ENCODE measurements around the gene HS3ST3B1. TPM values are rescaled to one million over a fixed set of nuclear protein-coding genes. Genes with fewer than 3 reads are reported as not detected.

The HS3ST3B1 gene
- total RNA-seq, 1 experiment from 2014 or later, result 0.59 TPM

DNA sequence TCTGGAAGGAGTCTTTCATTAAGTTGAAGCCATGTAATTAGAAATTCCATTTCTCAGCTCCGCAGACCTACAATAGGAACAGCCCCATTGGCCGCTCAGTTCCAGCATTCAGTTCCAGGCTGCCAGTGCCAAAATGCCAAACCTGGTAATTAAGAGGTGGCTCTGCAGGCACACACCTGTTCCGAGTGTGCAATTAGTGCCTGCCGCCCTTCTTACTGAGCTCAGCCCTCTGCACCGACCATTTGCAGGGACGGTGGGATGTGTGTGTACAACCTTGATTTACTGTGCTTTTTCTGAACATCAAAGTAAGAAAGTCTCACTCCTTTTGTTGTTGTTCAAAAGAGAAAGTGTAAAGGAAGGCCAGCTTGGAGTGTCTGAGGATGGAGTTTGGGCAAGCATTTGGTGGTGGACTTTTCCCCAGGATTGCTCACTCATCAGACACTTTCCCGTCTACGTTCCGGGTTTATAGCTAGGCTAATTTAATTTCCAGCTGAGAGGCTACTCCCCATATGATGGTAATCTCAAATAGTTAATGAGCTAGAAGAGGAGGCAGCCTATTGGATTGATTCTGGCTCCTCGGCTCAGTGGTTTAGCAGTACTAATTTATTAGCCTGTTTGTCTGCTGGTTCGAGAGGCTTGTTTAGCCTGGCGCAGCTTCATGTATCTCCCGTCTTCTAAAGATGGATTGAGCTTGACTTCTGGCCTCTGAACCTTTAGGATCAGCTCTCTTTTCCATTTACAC lies 20.0 kb downstream of the HS3ST3B1 start:
- CTCF ChIA-PET, result no interaction called here
- POLR2A ChIA-PET, result no interaction called here
- Histone ChIP-seq H3K4me1 (ENCODE audit: control insufficient read depth, insufficient read depth, low read length) (no peaks in the 10 kb centered on the region; the same call in 1 of the 2 replicates), H3K27me3 (ENCODE audit: control insufficient read depth, insufficient read depth, low read length) (no peaks in the 10 kb centered on the region; the same call in 1 of the 2 replicates), H3K27ac (ENCODE audit: low read length) (no peak overlapping the region), H3K9me3 (ENCODE audit: control insufficient read depth, insufficient read depth, low read depth, low read length) (no peaks in the 10 kb centered on the region), H3K36me3 (ENCODE audit: control insufficient read depth, insufficient read depth, low read length) (no peaks in the 10 kb centered on the region), H3K4me3 (ENCODE audit: low read depth in 2 of 2, low read length in 2 of 2) (no peak overlapping the region)
- no peak for TF ChIP-seq POLR2AphosphoS5 (IDR thresholded peaks at IDR 0.05; ENCODE audit: low read depth, low read length)
- TF ChIP-seq TCF7L2 (IDR thresholded peaks at IDR 0.05; ENCODE audit: low read depth, low read length), result no peak
- TF ChIP-seq, protein P1, sequence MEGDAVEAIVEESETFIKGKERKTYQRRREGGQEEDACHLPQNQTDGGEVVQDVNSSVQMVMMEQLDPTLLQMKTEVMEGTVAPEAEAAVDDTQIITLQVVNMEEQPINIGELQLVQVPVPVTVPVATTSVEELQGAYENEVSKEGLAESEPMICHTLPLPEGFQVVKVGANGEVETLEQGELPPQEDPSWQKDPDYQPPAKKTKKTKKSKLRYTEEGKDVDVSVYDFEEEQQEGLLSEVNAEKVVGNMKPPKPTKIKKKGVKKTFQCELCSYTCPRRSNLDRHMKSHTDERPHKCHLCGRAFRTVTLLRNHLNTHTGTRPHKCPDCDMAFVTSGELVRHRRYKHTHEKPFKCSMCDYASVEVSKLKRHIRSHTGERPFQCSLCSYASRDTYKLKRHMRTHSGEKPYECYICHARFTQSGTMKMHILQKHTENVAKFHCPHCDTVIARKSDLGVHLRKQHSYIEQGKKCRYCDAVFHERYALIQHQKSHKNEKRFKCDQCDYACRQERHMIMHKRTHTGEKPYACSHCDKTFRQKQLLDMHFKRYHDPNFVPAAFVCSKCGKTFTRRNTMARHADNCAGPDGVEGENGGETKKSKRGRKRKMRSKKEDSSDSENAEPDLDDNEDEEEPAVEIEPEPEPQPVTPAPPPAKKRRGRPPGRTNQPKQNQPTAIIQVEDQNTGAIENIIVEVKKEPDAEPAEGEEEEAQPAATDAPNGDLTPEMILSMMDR (IDR thresholded peaks at IDR 0.05), result no peak
- TF ChIP-seq, protein P2, sequence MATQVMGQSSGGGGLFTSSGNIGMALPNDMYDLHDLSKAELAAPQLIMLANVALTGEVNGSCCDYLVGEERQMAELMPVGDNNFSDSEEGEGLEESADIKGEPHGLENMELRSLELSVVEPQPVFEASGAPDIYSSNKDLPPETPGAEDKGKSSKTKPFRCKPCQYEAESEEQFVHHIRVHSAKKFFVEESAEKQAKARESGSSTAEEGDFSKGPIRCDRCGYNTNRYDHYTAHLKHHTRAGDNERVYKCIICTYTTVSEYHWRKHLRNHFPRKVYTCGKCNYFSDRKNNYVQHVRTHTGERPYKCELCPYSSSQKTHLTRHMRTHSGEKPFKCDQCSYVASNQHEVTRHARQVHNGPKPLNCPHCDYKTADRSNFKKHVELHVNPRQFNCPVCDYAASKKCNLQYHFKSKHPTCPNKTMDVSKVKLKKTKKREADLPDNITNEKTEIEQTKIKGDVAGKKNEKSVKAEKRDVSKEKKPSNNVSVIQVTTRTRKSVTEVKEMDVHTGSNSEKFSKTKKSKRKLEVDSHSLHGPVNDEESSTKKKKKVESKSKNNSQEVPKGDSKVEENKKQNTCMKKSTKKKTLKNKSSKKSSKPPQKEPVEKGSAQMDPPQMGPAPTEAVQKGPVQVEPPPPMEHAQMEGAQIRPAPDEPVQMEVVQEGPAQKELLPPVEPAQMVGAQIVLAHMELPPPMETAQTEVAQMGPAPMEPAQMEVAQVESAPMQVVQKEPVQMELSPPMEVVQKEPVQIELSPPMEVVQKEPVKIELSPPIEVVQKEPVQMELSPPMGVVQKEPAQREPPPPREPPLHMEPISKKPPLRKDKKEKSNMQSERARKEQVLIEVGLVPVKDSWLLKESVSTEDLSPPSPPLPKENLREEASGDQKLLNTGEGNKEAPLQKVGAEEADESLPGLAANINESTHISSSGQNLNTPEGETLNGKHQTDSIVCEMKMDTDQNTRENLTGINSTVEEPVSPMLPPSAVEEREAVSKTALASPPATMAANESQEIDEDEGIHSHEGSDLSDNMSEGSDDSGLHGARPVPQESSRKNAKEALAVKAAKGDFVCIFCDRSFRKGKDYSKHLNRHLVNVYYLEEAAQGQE (IDR thresholded peaks at IDR 0.05; ENCODE audit: insufficient read depth in 1 of 2, low read depth in 2 of 2, low read length in 1 of 2), result no peak
- TF ChIP-seq SIN3A (IDR thresholded peaks at IDR 0.05; ENCODE audit: borderline replicate concordance, insufficient read depth, low read depth, low read length), result no peak
- ATAC-seq, result no peak
- no TSS peak for BruUV-seq (replicated peaks)
- in situ Hi-C loops (cut with HindIII; ENCODE audit: low pct_unique_long_range_greater_than_20kb, low sequenced_read_pairs), result no loop called here
- intact Hi-C loops (cut with micrococcal nuclease; ENCODE audit: unreplicated experiment), result no loop called here
- DNase-seq (ENCODE audit: low read depth, low spot score), result no peak

DNA sequence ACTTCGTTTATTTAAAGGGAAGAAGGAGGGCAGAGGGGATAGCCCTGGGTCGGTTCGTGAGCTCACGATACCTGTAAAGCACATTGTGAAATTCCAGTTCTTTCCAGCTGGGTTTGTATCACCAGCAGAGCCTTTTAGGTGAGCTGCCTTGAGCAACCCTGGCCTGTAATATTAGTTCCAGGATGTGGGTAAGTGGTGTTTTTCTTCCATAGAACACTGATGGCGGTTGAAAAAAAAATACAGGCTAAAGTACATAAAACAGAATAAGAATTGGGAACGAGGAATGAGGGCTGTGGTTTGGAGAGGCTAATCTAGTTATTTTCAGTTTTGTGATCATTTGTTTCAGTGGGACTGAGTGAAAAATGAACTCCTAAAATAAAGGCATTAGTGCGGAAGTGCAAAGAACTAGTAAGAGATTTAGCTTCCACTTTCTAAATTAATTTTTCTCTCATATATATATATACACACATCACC lies 20.6 kb downstream of the HS3ST3B1 start:
- TF ChIP-seq, protein P1 (IDR thresholded peaks at IDR 0.05), result no peak
- TF ChIP-seq, protein P2 (IDR thresholded peaks at IDR 0.05; ENCODE audit: insufficient read depth in 1 of 2, low read depth in 2 of 2, low read length in 1 of 2), result no peak
- TF ChIP-seq TCF7L2 (IDR thresholded peaks at IDR 0.05; ENCODE audit: low read depth, low read length) (no peak), SIN3A (IDR thresholded peaks at IDR 0.05; ENCODE audit: borderline replicate concordance, insufficient read depth, low read depth, low read length) (no peak), POLR2AphosphoS5 (IDR thresholded peaks at IDR 0.05; ENCODE audit: low read depth, low read length) (no peak)
- ATAC-seq (no peak), DNase-seq (ENCODE audit: low read depth, low spot score) (no peak)
- Histone ChIP-seq H3K27me3 (ENCODE audit: control insufficient read depth, insufficient read depth, low read length) (no peaks in the 10 kb centered on the region; the same call in 1 of the 2 replicates), H3K9me3 (ENCODE audit: control insufficient read depth, insufficient read depth, low read depth, low read length) (no peaks in the 10 kb centered on the region), H3K4me1 (ENCODE audit: control insufficient read depth, insufficient read depth, low read length) (no peaks in the 10 kb centered on the region; the same call in 1 of the 2 replicates), H3K36me3 (ENCODE audit: control insufficient read depth, insufficient read depth, low read length) (no peaks in the 10 kb centered on the region), H3K27ac (ENCODE audit: low read length) (no peak overlapping the region), H3K4me3 (ENCODE audit: low read depth in 2 of 2, low read length in 2 of 2) (no peak overlapping the region)
- in situ Hi-C loops (cut with HindIII; ENCODE audit: low pct_unique_long_range_greater_than_20kb, low sequenced_read_pairs), result no loop called here
- POLR2A ChIA-PET, result no interaction called here
- BruUV-seq (replicated peaks), result no TSS peak
- CTCF ChIA-PET, result interaction anchor here (0.8 kb wide), 1 partner anchor 605 kb away, joined by 3 read pairs; no protein-coding TSS in a partner anchor
- intact Hi-C loops (cut with micrococcal nuclease; ENCODE audit: unreplicated experiment), result no loop called here

All from Panc1 (cell line).